ENCODE data around the gene TTC39A. TPM values are rescaled to one million over a fixed set of nuclear protein-coding genes. Genes with fewer than 3 reads are reported as not detected.

TTC39A gene
- polyA plus RNA-seq, 4 donors: 6.5 to 12.1 (median 8.0) TPM

Other genes starting within 250 kb of the TTC39A start
- not detected for gene C1orf185, start 228.3 kb downstream of the TTC39A start, polyA plus RNA-seq (ENCODE audit: insufficient read length in 4 of 4)
- 100 to 1,000 TPM; 127 to 160 (median 149) TPM for gene RNF11, start 94.3 kb downstream of the TTC39A start, polyA plus RNA-seq (ENCODE audit: insufficient read length in 4 of 4)
- gene EPS15, start 188.7 kb upstream of the TTC39A start, polyA plus RNA-seq (ENCODE audit: insufficient read length in 4 of 4): 10 to 100 TPM; 37.5 to 50.8 (median 45.6) TPM